ENCODE measurements around the gene FAM149A.

Gene FAM149A

DNA sequence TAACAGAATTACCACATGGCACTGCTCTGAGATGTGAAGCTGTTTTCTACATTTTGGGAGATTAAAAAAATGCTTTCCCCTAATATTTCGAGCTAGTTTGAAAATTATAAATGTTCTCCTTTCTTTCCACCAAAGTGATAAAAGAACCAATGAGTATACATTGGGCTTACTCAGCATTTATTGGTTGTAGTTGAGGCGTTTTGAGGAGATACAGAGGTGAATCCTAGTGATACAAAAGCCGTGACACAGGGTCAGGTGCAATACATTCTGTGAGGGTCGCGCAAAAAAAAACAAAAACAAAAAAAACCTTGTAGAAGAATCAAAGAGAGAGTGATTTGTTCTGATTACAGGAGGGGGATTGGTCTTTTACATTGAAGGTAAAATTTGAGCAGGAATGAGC, 54.5 kb downstream of the FAM149A start:
- DNase-seq (ENCODE audit: low read depth), result no peak

DNA sequence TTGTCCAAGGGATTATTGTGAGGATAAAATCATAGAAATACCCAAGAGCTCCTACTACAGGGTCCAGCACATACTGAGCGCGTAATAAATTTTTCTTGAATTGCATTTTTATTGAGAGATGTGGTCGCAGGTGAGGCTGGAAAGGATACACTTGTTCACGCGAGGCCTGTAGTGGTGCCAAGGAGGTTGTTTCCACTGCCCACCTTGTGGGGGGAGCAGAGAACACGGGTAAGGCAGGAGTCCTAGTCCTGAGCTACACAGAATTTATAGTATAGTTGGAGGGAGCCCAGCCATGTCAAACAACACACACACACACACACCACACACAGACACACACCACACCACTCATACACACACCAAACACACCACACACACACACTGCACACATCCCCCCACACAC, 55.1 kb downstream of the FAM149A start:
- no peak for DNase-seq (ENCODE audit: low read depth)

DNA sequence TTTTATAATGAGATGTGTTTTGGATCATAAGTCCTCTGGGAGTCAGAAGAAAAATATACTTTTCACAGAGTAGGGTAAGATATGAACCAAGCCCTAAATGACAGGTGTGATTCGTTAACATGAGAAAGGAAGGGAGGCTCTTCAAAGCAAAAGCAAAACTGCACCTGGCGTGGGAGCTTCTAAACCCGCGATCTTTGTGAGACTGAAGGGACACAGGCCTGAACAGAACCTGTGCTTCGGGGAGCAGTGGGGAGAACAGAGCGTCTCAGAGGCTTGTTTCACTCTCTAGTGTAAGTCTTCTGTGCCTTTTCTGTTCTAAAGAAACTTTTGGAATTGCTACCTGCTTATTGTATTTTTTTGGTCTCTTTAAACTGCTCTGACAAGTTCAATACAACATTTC, 56.6 kb downstream of the FAM149A start:
- DNase-seq (ENCODE audit: low read depth), result no peak

DNA sequence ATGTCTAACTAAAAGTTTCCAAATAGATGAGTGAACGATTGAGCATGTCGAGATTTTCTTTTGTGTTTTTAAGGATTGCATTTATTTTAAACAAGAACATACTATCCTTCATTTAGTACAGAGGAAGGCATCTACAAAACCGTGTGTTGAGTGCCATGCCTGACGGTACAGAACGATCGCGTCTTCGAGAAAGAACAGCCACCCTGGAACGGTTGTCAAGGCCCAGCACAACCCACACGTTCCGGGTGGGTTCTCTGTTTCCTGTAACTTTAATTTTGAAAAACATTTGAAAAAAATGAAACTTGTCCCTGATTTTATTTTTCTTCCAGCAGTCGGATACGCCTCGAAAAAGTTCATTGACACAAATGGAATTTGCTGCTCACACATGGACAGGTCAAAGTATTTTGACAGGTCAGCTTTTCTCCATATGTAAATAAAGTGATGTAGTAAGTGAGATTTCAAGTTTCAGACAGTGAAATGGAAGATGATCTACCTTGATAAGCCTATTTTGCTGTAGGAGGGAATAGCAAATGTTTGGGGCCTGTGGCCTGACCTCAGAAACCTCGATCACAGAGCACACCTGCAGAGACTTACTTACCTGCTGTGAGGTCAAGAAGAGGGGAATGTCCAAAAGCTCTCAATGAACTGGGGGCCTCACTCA, 62.5 kb downstream of the FAM149A start:
- no peak for DNase-seq (ENCODE audit: low read depth)

DNA sequence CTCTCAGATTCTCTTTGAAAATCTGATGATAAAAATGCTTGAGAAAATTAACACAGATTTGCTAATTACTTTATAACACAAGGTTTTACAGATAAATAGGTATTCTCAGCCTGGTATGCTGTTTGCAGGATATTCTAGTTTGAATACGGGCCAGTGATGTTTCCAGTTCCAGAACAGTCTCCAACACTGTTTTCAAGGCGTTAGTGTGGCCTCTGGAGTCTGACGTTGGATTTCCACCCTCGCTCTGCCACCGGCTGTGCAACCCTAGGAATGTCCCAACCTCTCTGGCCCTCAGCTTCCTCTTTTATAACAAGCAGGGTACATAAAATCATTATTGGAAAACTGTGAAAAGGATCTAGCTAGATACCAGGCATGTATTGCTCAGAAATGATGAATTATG, 63.1 kb downstream of the FAM149A start:
- DNase-seq (ENCODE audit: low read depth), result no peak

DNA sequence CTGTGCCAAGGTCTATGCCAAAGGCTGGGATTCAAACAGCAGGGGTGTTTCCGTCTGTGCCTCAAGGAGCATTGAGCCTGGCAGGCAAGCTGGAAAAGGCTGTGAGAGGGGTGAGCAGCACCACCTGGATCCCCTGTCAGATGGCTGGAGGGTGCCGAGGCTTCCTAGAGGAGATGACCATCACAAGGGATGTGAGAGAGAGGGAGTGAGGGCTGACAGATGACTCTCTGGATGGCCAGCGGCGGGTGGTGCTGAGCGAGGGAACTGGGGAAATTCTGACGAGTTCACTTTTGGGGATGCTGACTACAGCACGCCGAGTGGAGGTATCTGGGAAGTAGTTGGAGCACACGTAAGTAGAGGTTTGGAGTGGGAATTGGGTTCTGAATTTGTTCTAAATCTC, 64.2 kb downstream of the FAM149A start:
- no peak for DNase-seq (ENCODE audit: low read depth)

DNA sequence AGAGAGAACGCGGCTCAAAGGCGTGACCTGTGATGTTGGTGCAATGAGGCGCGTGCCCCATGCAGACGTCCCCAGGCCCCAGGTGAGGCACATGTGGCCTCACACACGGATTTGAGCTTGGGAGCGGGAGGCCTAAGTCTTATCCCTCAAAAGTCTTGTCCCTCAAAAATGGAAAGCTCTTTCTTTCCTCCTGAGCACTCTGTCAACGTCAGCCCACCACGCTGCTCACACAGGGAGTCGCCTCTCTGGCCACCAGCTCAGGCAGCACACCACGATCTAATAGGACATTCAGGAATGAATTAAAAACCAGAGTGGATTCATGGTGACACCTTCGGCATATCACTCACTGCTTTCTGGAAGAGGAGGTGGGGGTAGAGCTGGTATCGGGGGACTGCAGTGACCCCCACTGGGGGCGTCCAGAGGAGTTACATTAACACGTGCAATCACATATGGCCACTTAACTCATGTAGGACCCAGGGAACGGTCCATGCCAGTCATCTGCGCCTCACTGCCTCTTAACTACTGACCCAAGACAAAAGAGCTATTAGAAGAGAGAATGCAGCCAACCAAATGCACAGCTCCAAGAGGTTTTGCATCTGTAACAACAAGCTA, 64.9 kb downstream of the FAM149A start:
- no peak for DNase-seq (ENCODE audit: low read depth)

DNA sequence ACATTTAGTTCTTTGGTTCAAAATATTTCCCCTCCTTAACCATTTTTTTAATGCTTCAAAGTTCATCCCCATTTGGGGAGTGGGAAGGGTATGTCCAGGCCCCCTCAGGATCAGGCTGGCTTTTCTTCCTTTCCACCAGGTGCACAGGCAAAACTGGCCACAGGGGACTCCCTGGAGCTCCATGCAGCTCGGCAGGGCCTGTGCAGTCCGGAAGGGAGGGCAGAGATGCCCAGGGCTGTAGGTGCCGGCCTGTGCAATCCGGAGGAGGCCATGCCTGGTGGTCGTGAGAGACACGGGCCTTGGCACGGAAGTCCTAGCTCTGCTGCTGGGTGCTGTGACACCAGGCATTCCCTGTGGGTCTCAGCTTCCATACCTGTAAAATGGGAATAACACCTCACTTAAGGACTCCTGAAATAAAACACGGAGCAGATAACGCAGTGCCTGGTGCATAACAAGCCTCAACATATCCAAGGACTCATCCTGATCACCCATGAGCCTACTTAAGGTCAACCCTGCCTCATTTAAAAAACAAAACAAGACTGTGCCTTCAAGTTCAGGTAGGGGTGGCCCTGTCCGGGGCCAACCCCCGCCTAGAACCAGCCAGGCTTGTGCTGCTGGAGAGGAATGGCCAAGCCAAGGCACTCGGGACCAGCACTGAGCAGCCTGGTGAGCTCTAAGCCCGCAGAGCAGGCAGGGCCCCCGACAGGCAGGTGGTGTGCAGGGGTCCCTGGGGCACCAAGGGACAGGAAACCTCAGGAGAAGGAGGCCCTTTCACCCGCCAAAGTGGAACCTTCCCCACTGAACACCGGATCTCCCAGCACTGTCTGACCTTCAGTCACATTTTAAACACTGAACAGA, 65.7 kb downstream of the FAM149A start:
- DNase-seq (ENCODE audit: low read depth), result no peak

DNA sequence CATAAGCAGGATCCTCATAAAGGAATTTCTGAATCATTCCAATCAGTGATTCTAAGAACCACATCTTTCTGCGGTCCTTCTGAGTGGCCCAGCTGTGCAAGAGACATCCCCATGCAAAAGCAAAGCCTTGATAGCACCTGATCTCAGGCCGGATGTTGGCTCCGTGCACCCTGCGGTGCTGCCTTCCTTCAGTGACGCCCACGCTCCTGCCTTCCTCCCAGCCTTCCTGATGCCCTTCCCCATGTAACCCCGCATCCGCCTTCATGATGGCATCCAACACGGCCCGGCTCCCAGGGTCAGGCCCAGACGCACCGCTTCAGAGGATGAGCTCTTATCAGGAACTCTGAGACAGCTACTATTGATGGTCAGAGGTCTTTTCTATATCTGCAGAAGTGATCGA, 66.5 kb downstream of the FAM149A start:
- DNase-seq (ENCODE audit: low read depth), result no peak

DNA sequence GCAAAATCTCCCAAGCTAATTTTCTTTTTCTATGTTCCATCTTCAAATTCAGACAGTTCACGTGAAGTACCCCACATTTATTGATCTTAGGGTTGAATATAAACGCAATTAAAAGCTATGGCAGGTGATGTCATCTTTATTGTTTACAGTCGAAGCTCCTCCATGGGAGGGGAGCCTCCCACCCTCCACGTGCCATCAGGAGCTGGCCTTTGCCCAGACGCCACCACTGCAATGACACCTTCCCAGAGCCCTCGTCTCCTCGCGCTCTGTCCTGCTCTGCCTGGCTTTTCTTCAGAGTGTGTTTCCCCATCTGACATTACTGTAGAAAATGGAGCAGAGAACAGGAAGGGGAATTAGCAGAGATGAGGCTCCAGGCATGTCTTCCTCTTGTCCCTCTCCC, 68.0 kb downstream of the FAM149A start:
- DNase-seq (ENCODE audit: low read depth), result no peak

DNA sequence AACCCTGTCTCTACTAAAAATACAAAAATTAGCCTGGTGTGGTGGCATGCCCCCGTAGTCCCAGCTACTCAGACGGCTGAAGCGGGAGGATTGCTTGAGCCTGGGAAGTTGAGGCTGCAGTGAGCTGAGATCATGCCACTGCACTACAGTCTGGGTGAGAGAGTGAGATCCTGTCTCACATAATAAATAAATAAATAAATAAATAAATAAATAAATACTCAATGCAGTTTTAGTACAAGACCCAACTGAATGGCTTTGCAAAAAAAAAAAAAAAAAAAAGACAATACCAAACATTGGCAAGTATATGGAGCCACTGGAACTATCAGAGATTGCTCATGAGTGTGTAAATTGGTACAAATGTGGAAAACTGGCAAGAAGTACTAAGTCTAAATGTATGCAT, 83.6 kb downstream of the FAM149A start:
- no peak for DNase-seq (ENCODE audit: low read depth)

DNA sequence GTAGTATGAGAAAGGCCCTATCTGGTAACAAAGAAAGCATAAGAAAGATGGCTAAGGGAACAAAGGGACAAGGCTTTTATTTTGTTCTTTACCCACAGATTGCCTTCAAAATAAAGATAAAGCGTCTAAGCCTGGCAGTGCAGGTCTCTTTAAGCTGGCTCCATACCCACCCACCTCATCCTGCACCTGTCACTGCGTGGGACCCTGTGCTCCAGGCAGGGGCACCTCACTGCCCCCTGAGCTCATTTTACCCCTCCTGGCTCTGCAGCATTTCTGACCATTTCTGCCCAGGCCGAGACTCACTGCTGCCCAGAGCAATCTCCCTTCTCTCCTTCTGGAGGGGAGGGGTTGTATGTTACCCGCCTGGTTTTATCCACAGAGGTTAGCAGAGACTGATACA, 85.2 kb downstream of the FAM149A start:
- DNase-seq (ENCODE audit: low read depth), result no peak

DNA sequence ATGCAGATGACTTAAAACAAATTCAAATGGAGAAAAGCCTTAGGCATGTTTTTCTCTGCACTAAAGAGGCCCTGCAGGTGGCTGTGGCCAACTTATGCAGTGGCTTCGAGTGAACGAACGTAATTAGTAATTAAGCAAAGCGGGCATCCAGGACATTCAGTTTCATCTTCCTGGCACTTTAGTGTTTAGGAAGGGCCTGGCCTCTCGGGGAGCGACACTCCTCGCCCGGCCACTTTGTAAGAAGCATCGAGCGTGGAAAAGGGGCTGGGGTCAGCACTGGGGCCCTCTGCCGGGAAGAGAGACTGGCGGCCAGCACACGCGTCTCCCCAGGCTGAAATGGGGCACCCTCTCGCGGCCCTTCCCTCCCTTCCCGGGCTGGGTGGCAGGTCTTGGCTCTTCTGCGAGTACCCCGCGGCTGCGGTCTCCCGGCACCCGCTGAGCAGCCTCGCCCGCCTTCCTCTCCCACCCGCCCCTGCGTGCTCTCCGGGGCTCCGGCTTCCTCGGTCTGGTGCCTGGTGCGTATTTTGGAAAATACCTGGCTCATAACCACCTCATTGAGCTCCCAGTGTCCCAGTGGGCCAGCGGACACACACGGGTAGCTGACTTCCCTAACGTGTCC, 86.2 kb downstream of the FAM149A start:
- no peak for DNase-seq (ENCODE audit: low read depth)

DNA sequence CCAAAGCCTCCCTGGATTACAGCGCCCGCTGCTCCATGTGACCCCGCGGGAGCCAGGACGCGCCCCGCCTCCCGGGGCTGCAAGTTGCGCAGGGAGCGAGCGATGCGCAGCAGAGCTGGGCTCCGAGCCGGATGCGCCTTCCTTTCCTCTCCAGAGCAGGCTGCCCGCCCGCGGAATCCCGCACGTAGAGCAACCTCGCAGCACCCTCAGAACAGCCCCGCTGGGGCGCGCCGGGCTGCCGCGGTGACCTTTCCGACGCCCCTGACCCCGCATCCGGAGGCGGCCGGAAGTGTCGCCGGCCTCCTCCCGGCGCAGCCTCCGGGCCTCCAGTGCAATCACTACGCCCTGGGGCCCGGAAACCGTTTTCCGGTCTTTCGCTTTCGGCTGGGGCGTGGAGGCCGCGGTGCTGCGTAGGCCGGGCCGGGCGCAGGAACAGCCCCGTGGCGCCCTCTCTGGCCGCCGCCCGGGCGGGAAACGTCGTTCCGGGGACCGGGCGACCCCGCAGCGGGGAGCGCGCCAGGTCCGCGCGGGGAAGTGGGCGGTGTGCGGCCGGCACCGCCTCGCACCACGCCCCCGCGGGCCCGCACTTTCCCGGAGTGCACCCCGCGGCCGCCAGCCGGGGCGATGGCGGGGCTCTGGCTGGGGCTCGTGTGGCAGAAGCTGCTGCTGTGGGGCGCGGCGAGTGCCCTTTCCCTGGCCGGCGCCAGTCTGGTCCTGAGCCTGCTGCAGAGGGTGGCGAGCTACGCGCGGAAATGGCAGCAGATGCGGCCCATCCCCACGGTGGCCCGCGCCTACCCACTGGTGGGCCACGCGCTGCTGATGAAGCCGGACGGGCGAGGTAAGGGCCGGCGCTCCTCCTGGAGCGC, 86.9 kb downstream of the FAM149A start, which contains the start of gene CYP4V2:
CYP4V2 (plus strand) TSS at position 368 of the 866 bp plus-strand sequence; CDS start at position 625, 257 bp downstream.
- DNase-seq (ENCODE audit: low read depth), result no peak

DNA sequence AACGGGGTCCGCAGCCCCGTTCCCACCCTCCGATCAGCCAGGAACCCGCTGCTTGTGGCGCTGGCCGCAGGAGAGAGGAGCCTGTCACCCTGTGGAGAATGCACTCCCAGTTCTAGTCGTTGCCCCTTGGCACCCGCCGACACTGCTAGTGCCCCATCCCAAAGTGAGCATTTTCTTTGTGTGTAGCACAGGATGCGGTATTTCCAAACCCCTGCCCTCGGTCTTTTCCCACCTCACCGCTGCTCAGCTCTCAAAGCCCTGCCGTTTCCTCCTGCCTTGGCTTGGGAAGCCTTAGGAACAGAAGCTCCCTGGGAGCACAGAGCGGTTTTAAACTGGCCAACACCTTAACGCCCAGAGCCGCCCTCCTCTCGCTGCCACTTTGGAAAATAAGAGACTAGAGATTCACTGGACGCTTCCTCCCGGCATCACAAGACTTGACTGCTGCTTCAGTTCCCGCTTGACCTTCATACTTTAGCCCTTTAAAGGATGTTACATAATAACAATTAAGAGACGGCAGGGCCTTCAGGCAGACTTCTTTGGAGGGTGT, 87.6 kb downstream of the FAM149A start:
- DNase-seq (ENCODE audit: low read depth), result no peak

DNA sequence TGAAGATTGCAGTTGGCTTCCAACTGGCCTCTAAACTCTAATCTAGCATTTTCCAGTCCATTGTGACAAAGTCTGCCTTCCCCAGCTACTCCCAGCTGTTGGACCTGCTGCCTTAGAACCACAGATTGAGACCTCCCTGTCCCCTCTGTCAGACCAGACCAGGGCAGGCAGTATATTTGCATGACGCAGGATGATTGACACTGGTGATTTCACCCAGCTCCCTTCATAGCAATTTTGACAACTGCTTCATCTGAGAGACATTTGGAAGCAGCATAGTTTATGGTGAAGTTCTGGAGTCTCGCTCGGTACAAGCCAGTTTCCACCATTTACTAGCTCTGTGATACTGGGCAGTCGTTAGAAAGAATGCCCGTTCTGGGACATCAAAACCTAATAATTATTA, 89.3 kb downstream of the FAM149A start:
- DNase-seq (ENCODE audit: low read depth), result no peak

DNA sequence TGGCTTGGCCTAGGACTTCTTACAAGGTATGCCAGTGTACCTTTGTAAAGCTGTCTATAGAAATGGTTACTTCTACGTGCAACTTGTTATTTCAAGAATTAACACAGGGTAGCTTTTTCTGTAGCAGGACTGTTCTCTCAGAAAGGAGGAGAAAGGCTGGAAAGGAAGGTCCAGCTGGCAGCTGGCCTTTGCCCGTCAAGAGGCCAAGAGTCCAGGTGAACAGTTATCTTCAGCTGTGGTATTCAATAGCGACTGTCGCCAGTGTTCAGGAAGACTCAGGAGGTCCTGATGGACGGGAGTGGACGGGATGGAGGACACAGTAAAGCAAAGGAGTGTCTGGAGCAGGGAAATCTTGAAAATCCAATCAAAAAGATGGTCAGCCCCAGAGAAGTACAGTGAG, 91.6 kb downstream of the FAM149A start:
- no peak for DNase-seq (ENCODE audit: low read depth)

DNA sequence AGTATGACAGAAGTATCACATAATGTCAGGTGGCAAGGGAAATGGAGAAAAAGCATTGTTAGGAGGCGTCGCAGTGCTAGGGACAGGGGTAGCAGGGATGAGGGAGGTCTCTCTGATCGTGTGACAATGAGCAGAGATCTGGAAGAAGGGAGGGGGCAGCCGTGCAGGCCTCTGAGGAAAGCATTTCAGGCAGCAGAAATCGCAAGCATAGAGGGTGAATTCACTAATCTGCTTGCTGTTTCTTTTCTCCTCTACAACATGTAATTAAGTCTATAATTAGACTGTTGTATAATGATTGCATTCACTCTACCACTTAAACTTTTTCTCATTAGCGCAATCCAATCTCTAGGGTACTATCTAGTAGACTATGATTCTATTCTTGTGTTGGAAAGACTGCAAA, 96.0 kb downstream of the FAM149A start:
- DNase-seq (ENCODE audit: low read depth), result no peak

DNA sequence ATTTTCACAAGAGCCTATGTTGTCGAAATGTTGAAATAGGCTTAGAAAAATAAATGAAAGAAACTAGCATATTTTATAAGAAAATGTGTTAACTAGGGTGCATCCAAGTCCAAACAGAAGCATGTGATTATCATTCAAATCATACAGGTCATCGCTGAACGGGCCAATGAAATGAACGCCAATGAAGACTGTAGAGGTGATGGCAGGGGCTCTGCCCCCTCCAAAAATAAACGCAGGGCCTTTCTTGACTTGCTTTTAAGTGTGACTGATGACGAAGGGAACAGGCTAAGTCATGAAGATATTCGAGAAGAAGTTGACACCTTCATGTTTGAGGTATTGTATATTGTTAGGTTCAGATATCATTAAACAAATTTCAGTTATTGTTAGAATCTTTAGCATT, 96.5 kb downstream of the FAM149A start:
- no peak for DNase-seq (ENCODE audit: low read depth)

DNA sequence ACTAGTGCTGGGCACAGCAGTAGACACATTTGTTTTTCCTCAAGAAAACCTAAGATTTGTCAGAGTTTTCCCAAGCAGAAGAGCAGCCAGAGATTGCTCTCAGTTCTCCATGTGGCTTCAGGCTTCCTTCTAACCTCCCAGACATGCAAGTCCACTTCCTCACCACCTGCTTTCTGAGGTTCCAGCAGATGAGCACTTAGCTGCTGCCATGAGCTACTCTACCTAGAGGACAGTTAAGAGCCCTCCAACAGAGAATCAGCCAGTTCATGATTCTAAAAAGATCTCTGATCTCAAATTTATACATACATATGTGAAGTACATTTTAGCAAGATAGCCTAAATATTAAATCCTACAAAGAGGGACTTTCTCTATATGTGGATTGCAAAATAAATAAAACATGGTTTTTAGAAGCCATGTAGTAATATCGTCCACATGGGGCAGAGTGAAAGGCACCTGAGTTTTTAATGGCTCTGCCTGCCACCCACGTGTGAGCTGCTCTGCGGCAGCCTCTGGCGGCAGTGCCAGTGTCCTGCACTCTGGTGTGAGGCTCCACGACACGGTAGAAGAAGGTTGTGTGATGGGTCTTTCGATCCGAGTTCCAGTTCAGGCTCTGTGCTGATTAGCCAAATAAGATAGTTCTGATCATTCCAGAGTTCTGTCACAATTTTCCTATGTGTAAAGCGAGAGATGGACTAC, 97.2 kb downstream of the FAM149A start:
- no peak for DNase-seq (ENCODE audit: low read depth)
